GM12865 (cell line): Measurements from ENCODE around the gene RGCC.

Experiments used
- DNase-seq: peaks from one replicate; pipeline ENCODE4 v3.0.0; 2010; ENCODE audit warnings: low read depth
- H3K4me3 ChIP-seq: 2 replicates; pipeline ENCODE4 v1.5.1; 2011; ENCODE audit warnings: mild to moderate bottlenecking, low read depth, low read length, control low read depth
- TF ChIP-seq, protein P1 (sequence below): IDR thresholded peaks from 2 replicates; pipeline ENCODE4 v1.5.1; 2011; ENCODE audit warnings: low read length, control low read depth, low read depth, inconsistent platforms; ENCODE audit not compliant: insufficient read depth; ENCODE audit errors: missing control alignments

Gene RGCC

DNA sequence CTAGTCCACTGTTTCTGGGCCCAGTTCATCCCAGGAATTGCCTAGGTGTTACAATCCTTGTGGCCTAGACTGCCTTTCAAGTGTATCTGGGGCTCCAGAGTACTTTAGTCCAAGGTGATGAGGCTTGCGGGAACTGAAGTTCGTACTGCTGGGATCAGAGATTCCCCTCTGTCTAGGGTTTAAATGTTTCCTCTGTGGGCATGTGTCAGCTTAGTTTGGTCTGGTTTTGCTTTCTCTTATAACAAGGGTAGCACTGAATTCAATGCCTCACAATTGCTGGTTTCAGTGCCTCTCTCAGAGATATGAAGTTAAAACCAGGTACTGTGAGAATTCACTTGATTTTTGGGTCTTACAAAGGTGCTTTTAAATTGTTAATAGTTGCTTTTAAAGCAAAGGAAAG lies 30.8 kb downstream of the RGCC start:
- TF ChIP-seq, protein P1, sequence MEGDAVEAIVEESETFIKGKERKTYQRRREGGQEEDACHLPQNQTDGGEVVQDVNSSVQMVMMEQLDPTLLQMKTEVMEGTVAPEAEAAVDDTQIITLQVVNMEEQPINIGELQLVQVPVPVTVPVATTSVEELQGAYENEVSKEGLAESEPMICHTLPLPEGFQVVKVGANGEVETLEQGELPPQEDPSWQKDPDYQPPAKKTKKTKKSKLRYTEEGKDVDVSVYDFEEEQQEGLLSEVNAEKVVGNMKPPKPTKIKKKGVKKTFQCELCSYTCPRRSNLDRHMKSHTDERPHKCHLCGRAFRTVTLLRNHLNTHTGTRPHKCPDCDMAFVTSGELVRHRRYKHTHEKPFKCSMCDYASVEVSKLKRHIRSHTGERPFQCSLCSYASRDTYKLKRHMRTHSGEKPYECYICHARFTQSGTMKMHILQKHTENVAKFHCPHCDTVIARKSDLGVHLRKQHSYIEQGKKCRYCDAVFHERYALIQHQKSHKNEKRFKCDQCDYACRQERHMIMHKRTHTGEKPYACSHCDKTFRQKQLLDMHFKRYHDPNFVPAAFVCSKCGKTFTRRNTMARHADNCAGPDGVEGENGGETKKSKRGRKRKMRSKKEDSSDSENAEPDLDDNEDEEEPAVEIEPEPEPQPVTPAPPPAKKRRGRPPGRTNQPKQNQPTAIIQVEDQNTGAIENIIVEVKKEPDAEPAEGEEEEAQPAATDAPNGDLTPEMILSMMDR, result no peak
- no peak overlapping the region for H3K4me3 ChIP-seq
- no peak for DNase-seq

DNA sequence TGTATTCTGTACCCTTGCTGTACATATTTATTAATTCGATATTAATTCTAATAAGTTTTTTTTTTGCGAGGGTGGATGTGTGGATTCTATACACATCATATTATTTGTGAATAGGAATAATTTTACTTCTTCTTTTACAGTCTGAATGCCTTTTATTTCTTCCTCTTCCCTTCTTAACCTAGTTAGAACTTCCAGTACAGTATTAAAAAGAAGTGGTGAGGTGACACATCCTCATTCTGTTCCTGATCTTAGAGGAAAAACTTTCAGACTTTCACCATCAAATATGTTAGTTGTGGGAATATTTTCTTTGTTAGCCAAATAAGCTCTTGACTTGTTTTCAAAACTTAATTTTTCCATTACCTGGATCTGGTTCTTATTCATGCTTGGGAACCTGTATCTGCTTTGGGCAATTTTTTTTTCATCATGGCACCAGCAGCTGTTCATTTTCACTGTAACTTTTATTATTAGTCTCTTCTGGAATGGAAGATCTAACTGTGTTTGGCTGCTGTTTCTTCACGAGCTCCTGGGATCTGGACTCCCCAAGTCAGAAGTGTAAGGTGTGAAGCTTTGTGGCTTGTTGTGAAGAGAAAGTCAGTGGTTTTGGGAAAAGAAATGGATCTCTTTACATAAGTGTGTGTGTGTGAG lies 33.1 kb downstream of the RGCC start:
- DNase-seq, result no peak
- TF ChIP-seq, protein P1, result no peak
- no peak overlapping the region for H3K4me3 ChIP-seq

DNA sequence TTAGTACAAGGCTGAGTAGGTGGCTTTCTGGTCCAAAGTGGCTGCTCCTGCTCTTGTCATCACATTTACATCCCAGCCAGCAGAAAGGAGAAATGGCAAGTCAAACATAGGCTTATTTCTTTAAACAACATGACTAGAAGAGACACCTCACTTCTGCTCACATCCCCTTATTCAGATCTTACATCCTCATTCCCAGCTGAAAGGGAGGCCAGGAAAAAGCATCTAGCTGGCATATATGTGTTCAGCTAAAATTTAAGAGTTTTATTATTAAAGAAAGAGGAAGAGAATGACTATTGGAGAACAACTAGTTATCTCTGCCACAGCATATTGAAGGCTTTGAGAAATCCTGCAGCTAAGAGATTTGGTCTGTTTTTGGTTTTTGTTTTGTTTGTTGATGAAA lies 34.1 kb downstream of the RGCC start:
- no peak for DNase-seq
- no peak overlapping the region for H3K4me3 ChIP-seq
- TF ChIP-seq, protein P1, result no peak

DNA sequence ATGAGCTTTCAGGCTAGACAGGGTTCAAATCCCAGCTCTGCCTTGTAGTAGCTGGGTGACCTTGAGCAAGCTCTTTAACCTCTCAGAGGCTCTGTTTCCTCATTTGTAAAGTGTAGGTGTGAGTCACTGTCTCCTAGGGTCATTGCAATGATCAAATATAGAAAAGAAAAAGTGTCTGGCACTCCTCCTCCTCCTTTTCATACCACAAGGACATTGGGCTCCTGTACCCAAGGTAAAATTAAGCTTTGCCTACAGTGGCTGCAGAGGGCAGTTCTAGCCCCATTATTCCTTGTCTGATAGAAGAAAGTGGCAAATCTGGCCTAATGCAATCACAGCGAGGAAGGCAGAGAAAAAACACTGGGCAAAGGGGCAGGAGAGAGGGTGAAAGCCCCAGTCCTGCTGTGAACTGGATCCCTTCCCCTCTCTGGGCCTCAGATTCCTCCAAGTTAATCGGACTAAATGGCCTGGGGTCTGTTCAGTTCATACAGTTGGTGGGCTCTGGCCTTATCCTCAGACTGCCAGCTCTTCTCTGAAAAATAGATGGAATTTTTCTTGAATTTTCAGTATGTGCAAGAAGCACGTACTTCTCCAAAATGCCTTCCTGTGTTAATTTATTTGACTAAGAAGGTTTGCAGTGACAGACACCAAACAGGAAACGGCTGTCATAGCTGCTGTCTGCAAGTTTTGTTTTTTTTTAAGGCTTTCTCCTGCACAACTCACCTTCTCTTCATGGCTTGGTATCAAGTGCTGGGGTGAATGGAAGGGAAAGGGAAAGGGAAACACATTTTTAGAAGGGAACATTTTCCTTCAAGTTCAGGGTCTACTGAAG lies 35.3 kb downstream of the RGCC start:
- no peak overlapping the region for H3K4me3 ChIP-seq
- TF ChIP-seq, protein P1, result no peak
- peak; percentile 61 for DNase-seq

DNA sequence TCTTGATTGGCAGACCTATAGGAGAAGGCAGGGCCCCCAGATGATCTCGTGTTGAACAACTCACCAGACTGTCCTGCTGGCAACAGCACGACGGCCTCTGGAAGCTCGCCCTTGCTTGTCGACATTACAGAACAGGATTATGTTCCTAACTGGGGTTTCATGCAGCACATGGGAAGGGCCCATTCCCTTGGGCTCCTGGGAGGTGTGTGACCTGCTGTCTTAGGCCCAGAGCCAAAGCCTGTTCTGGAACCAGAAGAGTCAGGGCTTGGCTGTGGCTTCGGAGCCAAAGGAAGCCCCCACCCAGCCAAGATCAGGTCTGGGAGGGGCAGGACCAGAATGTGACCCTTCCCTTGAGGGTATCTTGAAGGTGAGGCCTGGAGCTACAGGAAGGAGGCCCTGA lies 36.9 kb downstream of the RGCC start:
- TF ChIP-seq, protein P1, result no peak
- H3K4me3 ChIP-seq, result no peak overlapping the region
- DNase-seq, result no peak

DNA sequence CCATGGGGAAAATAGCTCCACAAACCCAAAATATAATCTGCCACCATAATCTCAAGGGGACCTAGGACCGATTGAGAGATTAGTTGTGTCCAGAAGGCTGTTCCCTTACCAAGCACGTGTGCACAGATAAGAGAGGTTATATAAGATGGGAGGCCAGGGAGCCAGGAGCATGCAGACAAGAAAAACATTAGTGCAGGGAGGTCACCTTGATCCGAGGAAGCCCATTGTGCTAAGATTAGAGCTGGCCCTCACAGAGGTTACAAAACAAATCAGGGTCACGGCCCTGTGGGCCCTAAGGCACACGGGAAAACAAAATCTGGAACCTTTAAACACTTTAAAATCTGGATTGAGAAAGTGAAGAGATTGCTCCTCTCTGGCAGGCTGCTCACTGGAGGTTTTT lies 37.7 kb downstream of the RGCC start:
- no peak for DNase-seq
- H3K4me3 ChIP-seq, result no peak overlapping the region
- TF ChIP-seq, protein P1, result no peak
